Activated CD4-positive, alpha-beta T cell treated with anti-CD3 and anti-CD28 coated beads for 48 hours (primary cell): ENCODE data around the gene CPXCR1.
"Not testable (repeated sequence)": the region's sequence is repeated elsewhere in the genome, so short reads cannot be mapped to it uniquely, and the experiment has no call there.

Source experiments
- DNase-seq: peaks from one replicate; pipeline ENCODE4 v3.0.0-alpha.2; 2020

CPXCR1 gene

DNA sequence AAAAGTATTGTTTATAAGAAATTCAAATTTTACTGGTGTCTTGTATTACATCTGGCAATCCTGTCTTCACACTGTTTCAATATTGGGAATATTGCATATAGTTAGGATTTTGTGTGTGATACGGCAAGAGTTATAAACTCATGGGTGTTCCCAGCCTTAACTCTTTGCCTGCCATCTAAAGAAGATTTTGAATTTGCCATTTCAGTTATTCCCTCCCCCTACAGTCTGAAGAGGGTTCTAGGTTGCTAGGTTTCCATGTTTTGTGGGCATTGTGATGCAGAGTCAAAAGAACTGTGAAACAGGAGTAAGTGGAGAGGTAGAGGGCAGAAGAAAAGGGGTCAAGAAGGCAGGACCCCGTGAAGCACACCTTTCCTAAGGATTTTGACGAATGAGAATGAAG is at the start of gene CPXCR1:
CPXCR1 (plus strand) TSS at position 301 of the 400 bp plus-strand sequence. CDS start 6,190 bp downstream, outside the sequence.
- no peak for DNase-seq

DNA sequence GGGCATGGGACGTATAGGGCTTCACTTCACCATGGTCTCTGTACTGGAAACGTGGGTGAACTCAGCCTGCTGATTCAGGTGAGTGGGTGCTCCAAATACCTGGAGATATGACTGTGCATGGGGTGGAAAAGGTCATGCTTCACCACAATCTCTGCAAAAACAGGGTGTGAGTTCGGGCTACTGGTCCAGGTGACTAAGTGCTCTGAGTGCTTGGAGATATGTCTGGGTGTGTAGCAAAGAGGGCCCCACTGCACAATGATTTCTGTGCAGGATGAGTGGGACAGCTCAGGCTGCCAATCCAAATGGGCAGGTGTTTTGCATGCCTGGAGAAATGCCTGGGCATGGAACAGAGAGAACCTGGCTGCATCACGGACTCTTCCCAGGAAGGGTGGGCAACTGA is 11.2 kb upstream of the CPXCR1 start:
- no peak for DNase-seq

DNA sequence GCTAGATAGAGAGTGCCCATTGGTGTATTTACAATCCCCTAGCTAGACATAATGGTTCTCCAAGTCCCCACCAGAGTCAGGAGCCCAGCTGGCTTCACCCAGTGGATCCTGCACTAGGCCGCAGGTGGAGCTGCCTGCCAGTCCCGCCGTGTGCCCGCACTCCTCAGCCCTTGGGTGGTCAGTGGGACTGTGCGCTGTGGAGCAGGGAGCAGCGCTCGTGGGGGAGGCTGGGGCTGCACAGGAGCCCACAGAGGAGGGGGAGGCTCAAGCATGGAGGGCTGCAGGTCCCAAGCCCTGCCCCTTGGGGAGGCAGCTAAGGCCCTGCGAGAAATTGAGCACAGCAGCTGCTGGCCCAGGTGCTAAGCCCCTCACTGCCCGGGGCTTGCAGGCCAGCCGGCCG is 810 bp upstream of the CPXCR1 start:
- not testable (repeated sequence) for DNase-seq

DNA sequence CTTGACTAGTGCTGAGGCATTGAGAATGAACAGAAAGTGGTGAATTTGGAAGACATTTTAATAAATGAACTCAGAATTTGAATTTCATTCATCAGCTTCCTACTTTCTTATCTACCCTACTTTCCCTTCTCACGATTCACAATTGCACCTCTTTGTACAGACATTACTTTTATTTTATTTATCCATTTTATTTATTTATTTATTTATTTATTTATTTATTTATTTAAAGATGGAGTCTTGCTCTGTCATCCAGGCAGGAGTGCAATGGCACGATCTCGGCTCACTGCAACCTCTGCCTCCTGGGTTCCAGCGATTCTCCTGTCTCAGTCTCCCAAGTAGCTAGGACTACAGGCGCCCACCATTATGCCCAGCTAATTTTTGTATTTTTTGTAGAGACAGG is 5.3 kb downstream of the CPXCR1 start:
- DNase-seq = not testable (repeated sequence)

DNA sequence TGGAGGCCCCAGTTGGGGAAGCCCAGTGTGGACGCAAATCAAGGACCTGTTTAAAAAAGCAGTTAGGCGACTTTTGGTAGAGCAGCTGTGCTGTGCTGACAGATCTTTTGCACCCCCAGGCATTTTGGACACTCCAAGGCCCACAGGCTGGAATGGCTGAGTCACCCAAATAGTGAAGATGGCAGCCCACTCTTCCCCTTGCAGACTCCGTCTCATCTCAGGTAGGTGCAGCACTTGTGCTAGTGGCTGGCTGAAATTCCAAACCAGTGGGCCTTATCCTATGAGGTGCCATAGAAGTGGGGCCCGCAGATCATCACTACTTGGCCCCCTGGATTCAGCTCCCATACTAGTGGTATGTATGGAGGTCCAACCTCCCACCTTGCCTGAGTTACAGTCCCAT is 42.8 kb downstream of the CPXCR1 start:
- DNase-seq = no peak
